ENCODE measurements around the gene TBC1D22A. TPM values are rescaled to one million over a fixed set of nuclear protein-coding genes. Genes with fewer than 3 reads are reported as not detected.

TBC1D22A gene
- total and polyA plus RNA-seq, 4 donors: 4.1 to 12.4 (median 8.4) TPM

DNA sequence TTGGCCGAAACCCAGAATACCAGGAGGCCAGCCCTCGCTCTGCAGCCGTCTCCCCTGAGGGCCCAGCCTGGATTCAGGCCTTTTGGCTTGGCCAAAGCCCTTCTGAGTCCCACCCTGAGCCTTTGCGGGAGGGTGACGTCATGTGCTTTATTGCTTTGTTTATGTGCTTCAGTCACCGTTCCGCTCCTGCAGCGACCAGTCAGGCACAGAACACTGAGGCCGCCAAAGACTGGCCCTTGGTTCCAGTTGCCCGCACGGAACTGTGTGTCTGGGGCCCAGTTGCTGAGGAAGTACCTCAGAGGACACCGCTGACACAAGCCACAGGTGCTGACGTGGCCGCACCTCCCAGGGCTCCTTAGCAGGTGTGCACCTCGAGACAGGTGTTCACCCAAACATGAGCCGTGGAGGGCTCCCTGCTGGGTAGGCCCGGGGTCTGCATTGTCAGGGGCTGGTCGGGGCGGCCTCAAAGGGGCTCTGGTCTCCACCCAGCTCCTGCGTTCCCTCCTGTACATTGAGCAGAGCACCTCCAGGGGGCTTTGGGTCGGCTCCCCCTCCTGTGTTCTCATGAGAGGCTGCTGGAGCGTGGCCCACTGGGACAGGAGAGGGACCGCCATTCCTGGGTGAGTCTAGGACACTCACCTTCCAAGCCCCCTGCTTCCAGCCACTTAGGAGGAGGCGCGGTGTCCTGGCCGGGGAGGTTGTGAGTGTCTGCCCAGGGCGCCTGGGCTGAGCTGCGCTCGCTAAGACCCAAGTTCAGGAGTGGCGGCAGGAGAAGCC lies 376.8 kb downstream of the TBC1D22A start:
- Histone ChIP-seq H3K27ac (ENCODE audit: low read depth in 1 of 2, low read length in 2 of 2) (no peak overlapping the region), H3K4me1 (ENCODE audit: control insufficient read depth in 4 of 4, insufficient read depth in 4 of 4, low read length in 3 of 4) (no peaks in the 10 kb centered on the region), H3K9ac (ENCODE audit: low read depth in 1 of 2, low read length in 2 of 2) (no peak overlapping the region), H3K36me3 (ENCODE audit: control insufficient read depth in 4 of 4, insufficient read depth in 3 of 4, low read depth in 1 of 4, low read length in 3 of 4) (peaks cover 0 to 2% (median 0%) of the 10 kb centered on the region in 4 donors), H3K27me3 (ENCODE audit: control insufficient read depth in 4 of 4, insufficient read depth in 4 of 4, low read length in 3 of 4) (no peaks in the 10 kb centered on the region), H3K9me3 (ENCODE audit: control insufficient read depth in 4 of 4, low read length in 3 of 4) (no peaks in the 10 kb centered on the region), H3K4me3 (ENCODE audit: low read depth in 1 of 3, low read length in 3 of 3) (no peak overlapping the region)
- TF ChIP-seq, protein P1, sequence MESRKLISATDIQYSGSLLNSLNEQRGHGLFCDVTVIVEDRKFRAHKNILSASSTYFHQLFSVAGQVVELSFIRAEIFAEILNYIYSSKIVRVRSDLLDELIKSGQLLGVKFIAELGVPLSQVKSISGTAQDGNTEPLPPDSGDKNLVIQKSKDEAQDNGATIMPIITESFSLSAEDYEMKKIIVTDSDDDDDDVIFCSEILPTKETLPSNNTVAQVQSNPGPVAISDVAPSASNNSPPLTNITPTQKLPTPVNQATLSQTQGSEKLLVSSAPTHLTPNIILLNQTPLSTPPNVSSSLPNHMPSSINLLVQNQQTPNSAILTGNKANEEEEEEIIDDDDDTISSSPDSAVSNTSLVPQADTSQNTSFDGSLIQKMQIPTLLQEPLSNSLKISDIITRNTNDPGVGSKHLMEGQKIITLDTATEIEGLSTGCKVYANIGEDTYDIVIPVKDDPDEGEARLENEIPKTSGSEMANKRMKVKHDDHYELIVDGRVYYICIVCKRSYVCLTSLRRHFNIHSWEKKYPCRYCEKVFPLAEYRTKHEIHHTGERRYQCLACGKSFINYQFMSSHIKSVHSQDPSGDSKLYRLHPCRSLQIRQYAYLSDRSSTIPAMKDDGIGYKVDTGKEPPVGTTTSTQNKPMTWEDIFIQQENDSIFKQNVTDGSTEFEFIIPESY (IDR thresholded peaks at IDR 0.05): no peak
- no peak for TF ChIP-seq SP1 (IDR thresholded peaks at IDR 0.05)
- TF ChIP-seq, protein P2, sequence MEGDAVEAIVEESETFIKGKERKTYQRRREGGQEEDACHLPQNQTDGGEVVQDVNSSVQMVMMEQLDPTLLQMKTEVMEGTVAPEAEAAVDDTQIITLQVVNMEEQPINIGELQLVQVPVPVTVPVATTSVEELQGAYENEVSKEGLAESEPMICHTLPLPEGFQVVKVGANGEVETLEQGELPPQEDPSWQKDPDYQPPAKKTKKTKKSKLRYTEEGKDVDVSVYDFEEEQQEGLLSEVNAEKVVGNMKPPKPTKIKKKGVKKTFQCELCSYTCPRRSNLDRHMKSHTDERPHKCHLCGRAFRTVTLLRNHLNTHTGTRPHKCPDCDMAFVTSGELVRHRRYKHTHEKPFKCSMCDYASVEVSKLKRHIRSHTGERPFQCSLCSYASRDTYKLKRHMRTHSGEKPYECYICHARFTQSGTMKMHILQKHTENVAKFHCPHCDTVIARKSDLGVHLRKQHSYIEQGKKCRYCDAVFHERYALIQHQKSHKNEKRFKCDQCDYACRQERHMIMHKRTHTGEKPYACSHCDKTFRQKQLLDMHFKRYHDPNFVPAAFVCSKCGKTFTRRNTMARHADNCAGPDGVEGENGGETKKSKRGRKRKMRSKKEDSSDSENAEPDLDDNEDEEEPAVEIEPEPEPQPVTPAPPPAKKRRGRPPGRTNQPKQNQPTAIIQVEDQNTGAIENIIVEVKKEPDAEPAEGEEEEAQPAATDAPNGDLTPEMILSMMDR (IDR thresholded peaks at IDR 0.05; ENCODE audit: low read depth, low read length, missing input control): no peak
- no peak for TF ChIP-seq YY1 (IDR thresholded peaks at IDR 0.05)
- no peak for TF ChIP-seq ATF3 (IDR thresholded peaks at IDR 0.05)
- no peak for TF ChIP-seq HNF4G (IDR thresholded peaks at IDR 0.05)
- TF ChIP-seq, protein P3, sequence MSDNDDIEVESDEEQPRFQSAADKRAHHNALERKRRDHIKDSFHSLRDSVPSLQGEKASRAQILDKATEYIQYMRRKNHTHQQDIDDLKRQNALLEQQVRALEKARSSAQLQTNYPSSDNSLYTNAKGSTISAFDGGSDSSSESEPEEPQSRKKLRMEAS (IDR thresholded peaks at IDR 0.05): no peak
- no peak for TF ChIP-seq EGR1 (IDR thresholded peaks at IDR 0.05; ENCODE audit: low read depth in 2 of 2)
- no peak for TF ChIP-seq TAF1 (conservative IDR thresholded peaks at IDR 0.05)
- no peak for TF ChIP-seq RAD21 (IDR thresholded peaks at IDR 0.05)
- 97% methylated on average over 30 of the region's 30 CpGs for WGBS
- no peak for DNase-seq (ENCODE audit: low spot score)

- DNase-seq (ENCODE audit: low spot score): no peak
- no peaks in the 10 kb centered on the region for H3K27me3 ChIP-seq (ENCODE audit: control insufficient read depth in 4 of 4, insufficient read depth in 4 of 4, low read length in 3 of 4)
- H3K36me3 ChIP-seq (ENCODE audit: control insufficient read depth in 4 of 4, insufficient read depth in 3 of 4, low read depth in 1 of 4, low read length in 3 of 4): peaks cover 0 to 2% (median 0%) of the 10 kb centered on the region in 4 donors
- no peak overlapping the region for H3K4me3 ChIP-seq (ENCODE audit: low read depth in 1 of 3, low read length in 3 of 3)
- no peak overlapping the region for H3K9ac ChIP-seq (ENCODE audit: low read depth in 1 of 2, low read length in 2 of 2)
- H3K9me3 ChIP-seq (ENCODE audit: control insufficient read depth in 4 of 4, low read length in 3 of 4): no peaks in the 10 kb centered on the region
- WGBS: 95% methylated on average over 6 of the region's 6 CpGs
- no peak overlapping the region for H3K27ac ChIP-seq (ENCODE audit: low read depth in 1 of 2, low read length in 2 of 2)
- no peaks in the 10 kb centered on the region for H3K4me1 ChIP-seq (ENCODE audit: control insufficient read depth in 4 of 4, insufficient read depth in 4 of 4, low read length in 3 of 4)
- TF ChIP-seq YY1 (IDR thresholded peaks at IDR 0.05) (no peak), FOXA2 (IDR thresholded peaks at IDR 0.05) (no peak), JUND (IDR thresholded peaks at IDR 0.05) (no peak), FOXA1 (IDR thresholded peaks at IDR 0.05) (no peak), EGR1 (IDR thresholded peaks at IDR 0.05; ENCODE audit: low read depth in 2 of 2) (no peak), NR2F2 (IDR thresholded peaks at IDR 0.05) (no peak), ATF3 (IDR thresholded peaks at IDR 0.05) (no peak), RAD21 (IDR thresholded peaks at IDR 0.05) (no peak), TAF1 (conservative IDR thresholded peaks at IDR 0.05) (no peak), RXRA (IDR thresholded peaks at IDR 0.05) (no peak), SP1 (IDR thresholded peaks at IDR 0.05) (no peak), GABPA (IDR thresholded peaks at IDR 0.05 in 1 of 2, conservative IDR thresholded peaks at IDR 0.05 in 1 of 2) (no peak), HNF4G (IDR thresholded peaks at IDR 0.05) (no peak)
- TF ChIP-seq, protein P3 (IDR thresholded peaks at IDR 0.05): no peak
- TF ChIP-seq, protein P2 (IDR thresholded peaks at IDR 0.05; ENCODE audit: low read depth, low read length, missing input control): no peak
- TF ChIP-seq, protein P1 (IDR thresholded peaks at IDR 0.05): no peak
- TF ChIP-seq, protein P4, sequence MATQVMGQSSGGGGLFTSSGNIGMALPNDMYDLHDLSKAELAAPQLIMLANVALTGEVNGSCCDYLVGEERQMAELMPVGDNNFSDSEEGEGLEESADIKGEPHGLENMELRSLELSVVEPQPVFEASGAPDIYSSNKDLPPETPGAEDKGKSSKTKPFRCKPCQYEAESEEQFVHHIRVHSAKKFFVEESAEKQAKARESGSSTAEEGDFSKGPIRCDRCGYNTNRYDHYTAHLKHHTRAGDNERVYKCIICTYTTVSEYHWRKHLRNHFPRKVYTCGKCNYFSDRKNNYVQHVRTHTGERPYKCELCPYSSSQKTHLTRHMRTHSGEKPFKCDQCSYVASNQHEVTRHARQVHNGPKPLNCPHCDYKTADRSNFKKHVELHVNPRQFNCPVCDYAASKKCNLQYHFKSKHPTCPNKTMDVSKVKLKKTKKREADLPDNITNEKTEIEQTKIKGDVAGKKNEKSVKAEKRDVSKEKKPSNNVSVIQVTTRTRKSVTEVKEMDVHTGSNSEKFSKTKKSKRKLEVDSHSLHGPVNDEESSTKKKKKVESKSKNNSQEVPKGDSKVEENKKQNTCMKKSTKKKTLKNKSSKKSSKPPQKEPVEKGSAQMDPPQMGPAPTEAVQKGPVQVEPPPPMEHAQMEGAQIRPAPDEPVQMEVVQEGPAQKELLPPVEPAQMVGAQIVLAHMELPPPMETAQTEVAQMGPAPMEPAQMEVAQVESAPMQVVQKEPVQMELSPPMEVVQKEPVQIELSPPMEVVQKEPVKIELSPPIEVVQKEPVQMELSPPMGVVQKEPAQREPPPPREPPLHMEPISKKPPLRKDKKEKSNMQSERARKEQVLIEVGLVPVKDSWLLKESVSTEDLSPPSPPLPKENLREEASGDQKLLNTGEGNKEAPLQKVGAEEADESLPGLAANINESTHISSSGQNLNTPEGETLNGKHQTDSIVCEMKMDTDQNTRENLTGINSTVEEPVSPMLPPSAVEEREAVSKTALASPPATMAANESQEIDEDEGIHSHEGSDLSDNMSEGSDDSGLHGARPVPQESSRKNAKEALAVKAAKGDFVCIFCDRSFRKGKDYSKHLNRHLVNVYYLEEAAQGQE (IDR thresholded peaks at IDR 0.05): no peak
These were observed 377.3 kb downstream of the TBC1D22A start for GRCh38 chr22:47139790-47140119.
